22Rv1 (cell line): ENCODE results near the gene BCAS1.
"Not testable (repeated sequence)": the region's sequence is repeated elsewhere in the genome, so short reads cannot be mapped to it uniquely, and the experiment has no call there.

Experiments
- ZFX ChIP-seq: fragments of 450-650 bp; IDR thresholded peaks from 2 replicates; pipeline ENCODE4 v1.6.1; 2017; ENCODE audit warnings: antibody characterized with exemption, borderline replicate concordance
- TF ChIP-seq, protein P1 (sequence below): fragments of 450-650 bp; IDR thresholded peaks from 2 replicates; pipeline ENCODE4 v1.5.1; 2017; ENCODE audit warnings: mild to moderate bottlenecking

DNA sequence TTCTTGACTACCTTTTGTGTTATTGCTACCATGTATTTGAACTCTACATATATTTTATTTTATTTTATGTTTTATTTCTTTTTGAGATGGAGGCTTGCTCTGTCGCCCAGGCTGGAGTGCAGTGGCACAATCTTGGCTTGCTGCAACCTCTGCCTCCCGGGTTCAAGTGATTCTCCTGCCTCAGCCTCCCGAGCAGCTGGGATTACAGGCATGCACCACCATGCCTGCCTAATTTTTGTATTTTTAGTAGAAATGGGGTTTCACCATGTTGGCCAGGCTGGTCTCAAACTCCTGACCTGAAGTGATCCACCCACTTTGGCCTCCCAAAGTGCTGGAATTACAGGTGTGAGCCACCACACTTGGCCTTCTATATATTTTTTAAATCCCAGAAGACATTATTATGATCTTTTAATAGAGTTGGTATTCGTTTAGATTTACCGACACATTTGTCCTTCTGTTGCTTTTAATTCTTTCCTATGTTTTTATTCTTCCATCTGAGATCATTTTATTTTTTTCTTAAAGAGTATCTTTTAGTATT, 137.7 kb downstream of the BCAS1 start:
- TF ChIP-seq, protein P1, sequence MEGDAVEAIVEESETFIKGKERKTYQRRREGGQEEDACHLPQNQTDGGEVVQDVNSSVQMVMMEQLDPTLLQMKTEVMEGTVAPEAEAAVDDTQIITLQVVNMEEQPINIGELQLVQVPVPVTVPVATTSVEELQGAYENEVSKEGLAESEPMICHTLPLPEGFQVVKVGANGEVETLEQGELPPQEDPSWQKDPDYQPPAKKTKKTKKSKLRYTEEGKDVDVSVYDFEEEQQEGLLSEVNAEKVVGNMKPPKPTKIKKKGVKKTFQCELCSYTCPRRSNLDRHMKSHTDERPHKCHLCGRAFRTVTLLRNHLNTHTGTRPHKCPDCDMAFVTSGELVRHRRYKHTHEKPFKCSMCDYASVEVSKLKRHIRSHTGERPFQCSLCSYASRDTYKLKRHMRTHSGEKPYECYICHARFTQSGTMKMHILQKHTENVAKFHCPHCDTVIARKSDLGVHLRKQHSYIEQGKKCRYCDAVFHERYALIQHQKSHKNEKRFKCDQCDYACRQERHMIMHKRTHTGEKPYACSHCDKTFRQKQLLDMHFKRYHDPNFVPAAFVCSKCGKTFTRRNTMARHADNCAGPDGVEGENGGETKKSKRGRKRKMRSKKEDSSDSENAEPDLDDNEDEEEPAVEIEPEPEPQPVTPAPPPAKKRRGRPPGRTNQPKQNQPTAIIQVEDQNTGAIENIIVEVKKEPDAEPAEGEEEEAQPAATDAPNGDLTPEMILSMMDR = not testable (repeated sequence)
- TF ChIP-seq ZFX = not testable (repeated sequence)
